Mammary epithelial cell (primary cell): ENCODE results near the gene ERCC5.

Experiments used
- EZH2 ChIP-seq: IDR thresholded peaks from 2 replicates; pipeline ENCODE4 v1.6.1; 2012; ENCODE audit warnings: low read length, inconsistent platforms, borderline replicate concordance
- TF ChIP-seq, protein P1 (sequence below), 2 donors: IDR thresholded peaks in 1 of 2; conservative IDR thresholded peaks in 1 of 2; 2 replicates each; pipeline ENCODE4 v1.5.1; 2011 to 2012; ENCODE audit warnings: inconsistent platforms in 2 of 2, low read length in 2 of 2, mild to moderate bottlenecking in 2 of 2, control low read depth in 1 of 2, low read depth in 1 of 2; ENCODE audit not compliant: insufficient read depth in 1 of 2; ENCODE audit errors: extremely low read depth in 1 of 2

DNA sequence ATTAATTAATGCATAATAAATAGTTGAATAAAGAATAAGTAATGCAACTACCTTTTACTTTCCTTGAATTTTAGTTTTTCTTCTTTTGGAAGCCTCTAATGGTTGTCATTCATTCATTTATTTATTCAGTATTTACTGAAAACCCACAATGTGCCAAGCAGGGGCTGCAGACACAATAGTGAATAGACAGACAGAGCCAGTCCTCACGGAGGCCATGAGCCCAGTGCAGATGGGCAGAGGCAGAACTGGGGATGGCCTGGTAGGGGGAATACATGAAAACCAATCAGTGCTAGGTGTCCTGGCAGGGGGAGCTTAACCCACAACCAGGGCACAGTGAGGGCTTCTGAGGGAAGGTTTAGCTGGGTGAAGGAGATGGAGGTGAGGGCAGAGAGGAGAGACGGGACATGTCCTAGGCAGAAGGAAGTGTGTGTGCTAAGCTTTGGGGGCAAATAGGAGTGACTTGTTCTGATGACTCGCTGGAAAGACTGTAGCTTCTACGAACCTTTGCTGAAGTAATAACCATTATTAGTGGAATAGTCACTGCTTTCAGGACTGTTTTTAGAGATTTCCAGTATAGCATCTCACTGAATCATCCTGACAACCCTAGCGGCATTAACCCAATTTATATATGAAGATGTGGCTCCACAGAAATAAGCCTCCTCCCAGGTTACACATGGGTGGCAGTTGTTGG, 55.9 kb downstream of the ERCC5 start:
- no peak for TF ChIP-seq EZH2
- TF ChIP-seq, protein P1, sequence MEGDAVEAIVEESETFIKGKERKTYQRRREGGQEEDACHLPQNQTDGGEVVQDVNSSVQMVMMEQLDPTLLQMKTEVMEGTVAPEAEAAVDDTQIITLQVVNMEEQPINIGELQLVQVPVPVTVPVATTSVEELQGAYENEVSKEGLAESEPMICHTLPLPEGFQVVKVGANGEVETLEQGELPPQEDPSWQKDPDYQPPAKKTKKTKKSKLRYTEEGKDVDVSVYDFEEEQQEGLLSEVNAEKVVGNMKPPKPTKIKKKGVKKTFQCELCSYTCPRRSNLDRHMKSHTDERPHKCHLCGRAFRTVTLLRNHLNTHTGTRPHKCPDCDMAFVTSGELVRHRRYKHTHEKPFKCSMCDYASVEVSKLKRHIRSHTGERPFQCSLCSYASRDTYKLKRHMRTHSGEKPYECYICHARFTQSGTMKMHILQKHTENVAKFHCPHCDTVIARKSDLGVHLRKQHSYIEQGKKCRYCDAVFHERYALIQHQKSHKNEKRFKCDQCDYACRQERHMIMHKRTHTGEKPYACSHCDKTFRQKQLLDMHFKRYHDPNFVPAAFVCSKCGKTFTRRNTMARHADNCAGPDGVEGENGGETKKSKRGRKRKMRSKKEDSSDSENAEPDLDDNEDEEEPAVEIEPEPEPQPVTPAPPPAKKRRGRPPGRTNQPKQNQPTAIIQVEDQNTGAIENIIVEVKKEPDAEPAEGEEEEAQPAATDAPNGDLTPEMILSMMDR (conservative IDR thresholded peaks at IDR 0.05 in 1 of 2, IDR thresholded peaks at IDR 0.05 in 1 of 2; ENCODE audit: extremely low read depth in 1 of 2, insufficient read depth in 1 of 2, low read depth in 1 of 2, low read length in 2 of 2): no peak
